HG03095 (cell line): ENCODE measurements around the gene UBR3.
"Not testable (repeated sequence)": the region's sequence is repeated elsewhere in the genome, so short reads cannot be mapped to it uniquely, and the experiment has no call there.

ENCODE experiments used
- ATAC-seq: cut with Tn5 transposase; IDR thresholded peaks from one replicate; pipeline ENCODE4 v1.9.1; 2021; ENCODE audit warnings: moderate library complexity; ENCODE audit not compliant: unreplicated experiment

UBR3 gene

GRCh38 chr2:169827272-169828140 is at the start of gene UBR3:
UBR3 (plus strand) TSS chr2:169827454; CDS start chr2:169827508, 54 bp downstream.
- ATAC-seq: peak; percentile 84

- no peak for ATAC-seq
Observed at GRCh38 chr2:169778446-169778845, 48.8 kb upstream of the UBR3 start.

- no peak for ATAC-seq
Observed at GRCh38 chr2:169781249-169782013, 45.8 kb upstream of the UBR3 start.

- no peak for ATAC-seq
Observed at GRCh38 chr2:169782513-169782912, 44.7 kb upstream of the UBR3 start.

GRCh38 chr2:169790581-169790980 is 36.7 kb upstream of the UBR3 start:
- ATAC-seq: no peak

GRCh38 chr2:169795181-169795580 is 32.1 kb upstream of the UBR3 start:
- ATAC-seq: no peak

GRCh38 chr2:169796441-169796840 is 30.8 kb upstream of the UBR3 start:
- ATAC-seq: no peak

GRCh38 chr2:169797601-169798000 is 29.7 kb upstream of the UBR3 start:
- no peak for ATAC-seq

- ATAC-seq: no peak
Observed at GRCh38 chr2:169798397-169798717, 28.9 kb upstream of the UBR3 start.

GRCh38 chr2:169798718-169799592 is 28.3 kb upstream of the UBR3 start, which contains the start of gene SSB:
SSB (plus strand) TSS chr2:169798871; CDS start chr2:169800961, 2,090 bp downstream.
- ATAC-seq: peak; percentile 98

- no peak for ATAC-seq
Observed at GRCh38 chr2:169803480-169803879, 23.8 kb upstream of the UBR3 start.

- ATAC-seq: no peak
Observed at GRCh38 chr2:169806586-169806985, 20.7 kb upstream of the UBR3 start.

GRCh38 chr2:169808221-169808620 is 19.0 kb upstream of the UBR3 start:
- ATAC-seq: no peak

- ATAC-seq: no peak
Observed at GRCh38 chr2:169815849-169816248, 11.4 kb upstream of the UBR3 start.

- ATAC-seq: not testable (repeated sequence)
Observed at GRCh38 chr2:169816961-169817360, 10.3 kb upstream of the UBR3 start.

GRCh38 chr2:169817369-169817768 is 9.9 kb upstream of the UBR3 start:
- not testable (repeated sequence) for ATAC-seq

GRCh38 chr2:169818241-169818640 is 9.0 kb upstream of the UBR3 start:
- ATAC-seq: no peak

GRCh38 chr2:169819106-169819505 is 8.1 kb upstream of the UBR3 start:
- ATAC-seq: no peak

- not testable (repeated sequence) for ATAC-seq
Observed at GRCh38 chr2:169820101-169820500, 7.2 kb upstream of the UBR3 start.

GRCh38 chr2:169822036-169822435 is 5.2 kb upstream of the UBR3 start:
- ATAC-seq: no peak

GRCh38 chr2:169822785-169823392 is 4.4 kb upstream of the UBR3 start:
- no peak for ATAC-seq
